ENCODE measurements around the gene CCDC33.
"Not testable (repeated sequence)": the region's sequence is repeated elsewhere in the genome, so short reads cannot be mapped to it uniquely, and the experiment has no call there.

The CCDC33 gene

GRCh38 chr15:74337607-74338211 lies 101.6 kb downstream of the CCDC33 start:
- DNase-seq = no peak

DNA sequence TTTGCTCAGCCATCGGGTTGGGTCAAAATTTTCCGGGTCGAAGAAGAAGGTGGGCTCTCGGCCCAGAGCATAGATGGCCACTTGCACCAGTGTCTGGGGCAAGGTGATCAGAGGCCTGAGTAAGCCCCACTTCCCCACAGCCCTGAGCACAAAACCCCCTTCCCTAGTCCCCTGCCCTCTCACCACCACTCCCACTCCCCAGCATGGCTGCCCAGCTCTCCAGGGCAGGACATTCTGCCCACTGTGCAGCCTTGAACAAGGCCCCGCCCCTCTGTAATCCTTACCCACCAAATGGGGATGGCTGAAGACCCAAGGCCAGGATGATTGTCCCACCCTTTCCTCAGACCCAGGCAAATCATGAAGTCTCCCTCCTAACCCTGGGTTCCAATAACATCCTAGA lies 102.5 kb downstream of the CCDC33 start:
- DNase-seq = no peak

DNA sequence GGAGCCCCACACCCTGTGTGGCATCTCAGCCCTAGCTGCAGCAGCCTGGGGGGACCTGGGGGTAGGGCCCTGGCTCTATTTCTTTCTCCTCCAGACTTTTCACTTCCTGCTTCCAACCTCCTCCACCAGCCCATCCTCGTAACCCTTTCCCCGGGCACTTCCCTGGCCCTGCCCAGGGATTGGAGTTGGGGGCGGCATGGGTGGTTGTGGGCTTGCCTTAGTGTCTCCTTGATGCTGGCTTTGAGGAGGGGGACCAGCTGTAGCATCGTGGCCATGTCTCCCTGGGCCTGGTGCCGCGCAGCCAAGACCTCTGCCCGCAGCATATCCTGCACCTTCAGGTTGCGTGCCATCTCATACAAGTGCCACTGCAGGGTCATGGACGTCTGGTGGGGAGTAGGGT lies 103.2 kb downstream of the CCDC33 start:
- DNase-seq = no peak

DNA sequence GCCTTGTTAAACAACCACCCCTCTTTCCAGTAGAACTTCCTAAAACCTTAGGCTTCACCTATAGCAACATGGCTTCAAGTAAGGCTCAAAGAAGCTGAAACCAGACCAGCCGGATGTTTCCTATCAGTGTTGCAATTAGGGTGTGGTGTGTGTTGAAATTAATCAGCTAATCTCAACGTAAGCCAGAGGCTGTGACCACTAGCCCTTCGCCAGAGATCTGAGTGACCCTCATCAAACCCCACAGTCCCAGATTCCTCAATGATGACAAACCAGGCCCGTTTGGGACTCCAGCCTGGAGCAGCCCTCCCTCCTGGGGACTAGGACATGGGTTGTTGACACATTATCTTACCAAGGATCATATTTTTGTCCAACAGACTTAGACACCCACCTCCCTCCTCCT lies 104.0 kb downstream of the CCDC33 start:
- no peak for DNase-seq

DNA sequence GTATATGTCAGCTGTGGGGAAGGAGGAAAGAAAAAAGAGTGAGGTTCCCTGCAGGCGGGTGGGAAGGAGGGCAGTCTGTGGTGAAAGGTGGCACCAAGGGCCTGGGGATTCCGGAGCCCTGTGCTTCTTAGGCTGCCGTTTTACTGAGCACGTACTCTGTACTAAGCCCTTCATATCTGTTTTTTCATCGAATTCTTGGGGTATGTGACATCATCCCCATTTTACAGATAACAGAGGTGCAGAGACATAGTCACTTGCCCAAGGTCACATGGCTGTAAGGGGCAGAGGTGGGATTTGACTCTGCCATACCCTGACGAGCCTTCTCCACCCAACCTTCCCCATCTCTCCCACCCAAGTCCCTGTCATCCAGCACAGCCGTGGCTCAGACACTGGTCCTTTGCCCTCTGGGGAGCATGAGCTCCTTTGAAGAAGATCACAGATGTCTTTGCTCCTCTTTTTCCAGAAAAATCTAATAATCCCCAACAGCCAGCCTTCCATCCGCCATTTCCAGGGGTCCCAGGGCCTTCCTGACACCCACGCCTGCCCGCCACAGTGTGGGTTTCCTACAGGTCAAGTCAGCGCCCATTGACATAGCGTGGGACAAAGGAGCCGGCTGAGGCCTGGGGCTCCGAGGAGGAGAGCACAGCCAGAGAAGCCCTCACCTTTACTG lies 107.1 kb downstream of the CCDC33 start:
- no peak for DNase-seq

DNA sequence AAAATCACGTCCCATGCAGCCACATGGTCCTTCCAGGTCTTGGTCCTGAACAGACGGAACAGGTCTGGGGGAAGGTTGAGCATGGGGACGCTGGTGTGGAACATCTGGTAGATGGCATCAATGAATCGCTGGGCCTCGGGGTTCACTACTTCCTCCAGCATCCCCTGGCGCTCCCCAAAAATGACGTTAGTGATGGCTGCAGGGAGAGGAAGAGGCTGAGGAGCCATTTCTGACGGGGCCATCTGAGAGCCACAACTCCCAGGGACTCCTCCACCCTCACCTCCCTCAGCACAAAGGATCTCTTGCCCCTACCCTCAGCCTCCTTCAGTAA lies 107.6 kb downstream of the CCDC33 start:
- no peak for DNase-seq

GRCh38 chr15:74345051-74345450 lies 108.9 kb downstream of the CCDC33 start:
- DNase-seq = no peak

DNA sequence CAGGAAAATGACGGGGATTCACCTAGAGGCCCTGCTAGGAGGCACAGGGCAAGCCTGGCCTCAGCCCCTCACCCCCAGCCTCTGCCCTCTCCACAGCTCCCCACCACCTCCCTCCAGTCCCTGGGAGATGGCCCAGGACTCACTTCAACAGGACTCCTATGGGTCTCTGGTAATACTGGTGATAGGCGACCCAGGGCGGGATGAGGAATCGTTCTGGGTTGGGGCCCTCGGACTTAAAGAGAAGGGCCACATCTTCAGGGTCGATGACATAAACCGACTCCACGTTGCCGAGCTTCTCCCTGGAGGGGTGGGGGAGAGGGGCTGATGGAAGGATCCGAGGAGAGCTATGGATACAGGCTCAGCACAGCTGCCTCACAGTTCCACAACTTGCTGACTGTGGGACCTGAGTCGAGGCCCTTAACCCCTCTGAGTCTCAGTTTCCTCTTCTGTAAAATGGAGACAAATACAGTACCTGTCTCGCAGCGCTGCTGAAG lies 111.7 kb downstream of the CCDC33 start:
- DNase-seq = no peak

GRCh38 chr15:74349241-74349778 lies 113.2 kb downstream of the CCDC33 start:
- DNase-seq = peak; percentile 1

- no peak for DNase-seq
Measured at GRCh38 chr15:74350295-74351275, 114.5 kb downstream of the CCDC33 start.

DNA sequence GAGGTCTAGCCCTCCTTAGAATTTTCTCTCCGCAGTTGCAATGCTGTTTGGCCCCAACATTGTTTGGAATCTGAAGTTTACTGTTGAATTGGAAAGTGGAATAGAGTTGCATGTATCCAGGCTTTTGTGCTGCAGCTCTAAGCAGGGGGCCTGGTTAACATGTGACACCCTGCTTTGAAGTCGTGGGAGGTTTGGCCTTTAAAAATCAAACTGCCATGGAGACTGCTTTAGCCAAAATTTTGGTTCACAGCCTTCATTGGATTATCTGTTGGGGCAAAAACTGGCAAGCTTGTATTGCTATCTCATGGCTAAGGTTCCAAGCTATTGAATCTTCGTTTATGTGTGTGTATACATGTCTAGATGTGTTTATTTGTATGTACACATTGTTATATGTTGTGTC lies 115.5 kb downstream of the CCDC33 start:
- DNase-seq = no peak

DNA sequence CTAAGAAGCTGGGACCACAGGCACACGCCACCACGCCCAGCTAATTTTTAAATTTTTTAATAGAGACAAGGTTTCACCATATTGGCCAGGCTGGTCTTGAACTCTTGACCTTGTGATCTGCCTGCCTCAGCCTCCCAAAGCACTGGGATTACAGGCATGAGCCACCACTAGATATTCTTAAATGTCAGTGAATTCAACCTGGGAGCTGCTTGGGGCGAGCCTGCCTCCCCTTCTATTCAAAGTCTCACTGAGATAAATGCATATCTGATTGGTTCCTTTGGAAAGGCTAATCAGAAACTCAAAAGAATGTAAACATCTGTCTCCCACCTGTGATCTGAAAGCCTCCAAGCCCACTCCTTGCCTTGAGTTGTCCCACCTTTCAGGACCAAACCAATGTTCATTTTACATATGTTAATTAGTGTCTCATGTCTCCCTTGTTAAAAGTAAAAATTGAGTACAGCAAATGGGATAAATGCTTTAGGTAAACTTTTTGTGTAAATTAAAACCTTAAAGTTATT lies 116.3 kb downstream of the CCDC33 start:
- DNase-seq = no peak

DNA sequence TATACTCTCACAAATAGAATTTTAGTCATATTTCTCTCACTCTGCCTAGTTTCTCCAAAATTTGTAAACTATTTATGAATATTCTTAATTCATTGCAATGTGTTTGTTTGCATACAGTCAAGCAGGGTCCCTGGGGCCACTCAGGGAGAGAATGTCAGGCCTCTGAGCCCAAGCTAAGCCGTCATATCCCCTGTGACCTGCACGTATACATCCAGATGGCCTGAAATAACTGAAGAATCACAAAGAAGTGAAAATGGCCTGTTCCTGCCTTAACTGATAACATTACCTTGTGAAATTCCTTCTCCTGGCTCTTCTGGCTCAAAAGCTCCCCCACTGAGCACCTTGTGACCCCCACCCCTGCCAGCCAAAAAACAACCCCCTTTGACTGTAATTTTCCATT lies 117.9 kb downstream of the CCDC33 start:
- not testable (repeated sequence) for DNase-seq

DNA sequence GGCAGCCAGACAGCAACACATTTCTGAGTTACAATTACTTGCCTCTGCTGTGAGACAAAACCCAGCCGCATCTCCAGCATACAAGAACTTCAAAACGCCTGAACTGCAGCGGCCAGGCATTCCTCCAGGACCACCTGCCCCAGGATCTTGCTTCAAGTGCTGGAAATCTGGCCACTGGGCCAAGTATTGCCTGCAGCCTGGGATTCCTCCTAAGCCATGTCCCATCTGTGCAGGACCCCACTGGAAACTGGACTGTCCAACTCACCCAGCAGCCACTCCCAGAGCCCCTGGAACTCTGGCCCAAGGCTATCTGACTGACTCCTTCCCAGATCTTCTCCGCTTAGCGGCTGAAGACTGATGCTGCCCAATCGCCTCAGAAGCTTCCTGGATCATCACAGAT lies 119.9 kb downstream of the CCDC33 start:
- not testable (repeated sequence) for DNase-seq

GRCh38 chr15:74357514-74357913 lies 121.4 kb downstream of the CCDC33 start:
- not testable (repeated sequence) for DNase-seq

- not testable (repeated sequence) for DNase-seq
Measured at GRCh38 chr15:74359376-74359775, 123.2 kb downstream of the CCDC33 start.

DNA sequence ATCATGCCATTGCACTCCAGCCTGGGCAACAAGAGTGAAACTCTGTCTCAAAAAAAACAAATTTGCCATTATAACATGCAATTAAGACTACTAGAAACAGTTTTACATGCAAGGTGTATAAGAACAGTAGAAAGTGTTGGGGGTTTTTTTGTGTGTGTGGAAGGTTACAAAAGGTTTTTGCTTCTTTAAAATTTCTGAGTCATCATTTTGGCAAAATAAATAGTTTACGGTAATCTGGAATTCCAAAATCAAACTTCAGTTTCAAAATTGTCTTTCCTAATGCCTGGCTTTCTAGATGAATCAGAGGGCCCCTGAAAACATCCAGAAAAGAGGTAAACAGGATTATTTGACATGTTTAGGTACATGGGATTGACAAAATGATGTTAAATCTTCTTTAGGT lies 124.7 kb downstream of the CCDC33 start:
- DNase-seq = not testable (repeated sequence)

- DNase-seq = no peak
Measured at GRCh38 chr15:74362482-74362881, 126.4 kb downstream of the CCDC33 start.

- no peak for DNase-seq
Measured at GRCh38 chr15:74364936-74365597, 128.9 kb downstream of the CCDC33 start.

GRCh38 chr15:74365598-74366445 lies 129.7 kb downstream of the CCDC33 start:
- no peak for DNase-seq

- no peak for DNase-seq
Measured at GRCh38 chr15:74367296-74367854, 131.2 kb downstream of the CCDC33 start, which contains the start of gene CYP11A1. CYP11A1 (minus strand) TSS chr15:74367646; CDS start chr15:74367585, 61 bp downstream.

Data from NCI-H345 (cell line).